ENCODE measurements around the gene GGCX.

GGCX gene

DNA sequence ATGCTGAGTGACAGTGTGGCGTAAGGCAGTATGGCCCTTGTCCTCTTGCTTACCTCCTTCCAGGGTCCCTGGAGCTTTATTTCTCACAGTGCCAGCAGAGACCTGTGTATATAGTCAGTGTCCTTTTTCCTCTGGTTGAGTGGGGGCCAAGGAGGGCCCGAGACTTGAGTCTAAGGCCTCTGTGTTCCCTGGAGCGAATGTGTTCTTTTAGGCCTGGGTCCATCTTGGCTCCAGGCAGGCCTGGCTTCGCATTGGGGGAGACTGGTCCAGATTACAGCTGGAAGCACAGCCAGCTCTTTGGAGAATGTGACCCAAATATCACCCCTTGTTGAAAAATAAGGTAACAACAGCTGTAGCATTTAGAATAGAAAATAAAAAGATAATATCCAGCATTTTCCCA, 27.9 kb upstream of the GGCX start:
- H3K27me3 ChIP-seq (replicated peaks; ENCODE audit: insufficient read depth, low read length), result no peaks in the 10 kb centered on the region
- no peak overlapping the region for H3K9ac ChIP-seq (ENCODE audit: low read length)
- H3K27ac ChIP-seq (ENCODE audit: low read length), result no peak overlapping the region
- no peaks in the 10 kb centered on the region for H3K36me3 ChIP-seq (replicated peaks; ENCODE audit: insufficient read depth, low read length)
- no peak overlapping the region for H2AFZ ChIP-seq (ENCODE audit: low read length)
- H3K9me3 ChIP-seq (replicated peaks; ENCODE audit: insufficient read depth, low read length), result no peaks in the 10 kb centered on the region
- no peaks in the 10 kb centered on the region for H4K20me1 ChIP-seq (ENCODE audit: insufficient read depth, low read length)
- no peaks in the 10 kb centered on the region for H3K9me2 ChIP-seq (replicated peaks; ENCODE audit: insufficient read depth, low read length)
- no peak overlapping the region for H3K4me3 ChIP-seq (ENCODE audit: low read length)
- H3K4me1 ChIP-seq (ENCODE audit: low read length), result no peaks in the 10 kb centered on the region
- no peaks in the 10 kb centered on the region for H3F3A ChIP-seq (ENCODE audit: insufficient read depth, low read length)
- no peak overlapping the region for H3K4me2 ChIP-seq (ENCODE audit: low read depth, low read length)
- H3K79me2 ChIP-seq (ENCODE audit: low read length), result no peaks in the 10 kb centered on the region
- no peak for TF ChIP-seq EZH2 (optimal IDR thresholded peaks at IDR 0.05; ENCODE audit: low read depth, low read length)
- no peak for DNase-seq

DNA sequence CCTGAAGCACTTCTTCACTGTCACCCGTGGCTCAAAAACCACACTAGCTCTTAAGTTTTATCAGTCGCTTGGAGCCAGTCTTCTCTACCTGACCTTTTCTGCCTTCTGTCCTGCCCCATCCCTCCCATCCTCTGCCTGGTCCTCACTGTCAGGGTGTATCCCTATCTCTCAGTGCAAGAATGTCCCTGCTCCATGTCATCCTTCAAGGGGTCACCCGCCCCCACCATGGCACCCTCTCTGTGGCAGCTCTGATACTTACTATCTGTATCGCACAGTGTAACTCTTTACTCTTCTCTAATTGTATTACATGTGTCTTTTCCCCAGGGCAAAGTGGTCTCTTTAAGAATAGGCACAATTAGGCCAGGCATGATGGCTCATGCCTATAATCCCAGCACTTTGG, 27.4 kb upstream of the GGCX start:
- no peaks in the 10 kb centered on the region for H3K27me3 ChIP-seq (replicated peaks; ENCODE audit: insufficient read depth, low read length)
- H2AFZ ChIP-seq (ENCODE audit: low read length), result no peak overlapping the region
- H3K4me3 ChIP-seq (ENCODE audit: low read length), result no peak overlapping the region
- no peaks in the 10 kb centered on the region for H3K79me2 ChIP-seq (ENCODE audit: low read length)
- H3K4me1 ChIP-seq (ENCODE audit: low read length), result no peaks in the 10 kb centered on the region
- TF ChIP-seq, protein P1, sequence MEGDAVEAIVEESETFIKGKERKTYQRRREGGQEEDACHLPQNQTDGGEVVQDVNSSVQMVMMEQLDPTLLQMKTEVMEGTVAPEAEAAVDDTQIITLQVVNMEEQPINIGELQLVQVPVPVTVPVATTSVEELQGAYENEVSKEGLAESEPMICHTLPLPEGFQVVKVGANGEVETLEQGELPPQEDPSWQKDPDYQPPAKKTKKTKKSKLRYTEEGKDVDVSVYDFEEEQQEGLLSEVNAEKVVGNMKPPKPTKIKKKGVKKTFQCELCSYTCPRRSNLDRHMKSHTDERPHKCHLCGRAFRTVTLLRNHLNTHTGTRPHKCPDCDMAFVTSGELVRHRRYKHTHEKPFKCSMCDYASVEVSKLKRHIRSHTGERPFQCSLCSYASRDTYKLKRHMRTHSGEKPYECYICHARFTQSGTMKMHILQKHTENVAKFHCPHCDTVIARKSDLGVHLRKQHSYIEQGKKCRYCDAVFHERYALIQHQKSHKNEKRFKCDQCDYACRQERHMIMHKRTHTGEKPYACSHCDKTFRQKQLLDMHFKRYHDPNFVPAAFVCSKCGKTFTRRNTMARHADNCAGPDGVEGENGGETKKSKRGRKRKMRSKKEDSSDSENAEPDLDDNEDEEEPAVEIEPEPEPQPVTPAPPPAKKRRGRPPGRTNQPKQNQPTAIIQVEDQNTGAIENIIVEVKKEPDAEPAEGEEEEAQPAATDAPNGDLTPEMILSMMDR (IDR thresholded peaks at IDR 0.05; ENCODE audit: low read length), result no peak
- TF ChIP-seq EZH2 (optimal IDR thresholded peaks at IDR 0.05; ENCODE audit: low read depth, low read length), result no peak
- no peak for TF ChIP-seq EZH2phosphoT487 (IDR thresholded peaks at IDR 0.05; ENCODE audit: low read length)
- no peak overlapping the region for H3K4me2 ChIP-seq (ENCODE audit: low read depth, low read length)
- H3F3A ChIP-seq (ENCODE audit: insufficient read depth, low read length), result no peaks in the 10 kb centered on the region
- no peaks in the 10 kb centered on the region for H3K9me3 ChIP-seq (replicated peaks; ENCODE audit: insufficient read depth, low read length)
- no peaks in the 10 kb centered on the region for H4K20me1 ChIP-seq (ENCODE audit: insufficient read depth, low read length)
- no peak for DNase-seq
- H3K36me3 ChIP-seq (replicated peaks; ENCODE audit: insufficient read depth, low read length), result no peaks in the 10 kb centered on the region
- H3K9me2 ChIP-seq (replicated peaks; ENCODE audit: insufficient read depth, low read length), result no peaks in the 10 kb centered on the region
- H3K27ac ChIP-seq (ENCODE audit: low read length), result no peak overlapping the region
- H3K9ac ChIP-seq (ENCODE audit: low read length), result no peak overlapping the region

DNA sequence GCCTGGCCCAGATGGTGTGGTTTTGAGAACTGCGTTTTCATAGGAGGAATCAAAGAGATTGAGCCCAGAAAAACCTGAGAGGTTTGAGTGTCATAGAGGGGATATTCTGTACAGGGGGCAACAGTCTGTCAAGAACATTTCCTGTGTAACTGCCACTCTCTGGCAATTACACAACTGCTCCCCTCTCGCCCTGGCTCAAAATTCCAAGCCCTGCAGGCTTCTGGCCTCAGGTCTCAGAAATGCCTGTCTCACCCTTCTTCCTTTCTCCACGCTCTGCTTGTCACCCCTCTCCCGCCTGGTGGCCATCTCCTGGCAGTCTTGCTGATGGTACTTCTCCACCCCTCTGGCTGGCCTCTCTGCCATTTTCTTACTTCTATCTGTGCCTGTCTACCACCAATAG, 26.9 kb upstream of the GGCX start:
- Histone ChIP-seq H3K9ac (ENCODE audit: low read length) (no peak overlapping the region), H3K4me3 (ENCODE audit: low read length) (no peak overlapping the region), H3K9me3 (replicated peaks; ENCODE audit: insufficient read depth, low read length) (no peaks in the 10 kb centered on the region), H3K27ac (ENCODE audit: low read length) (no peak overlapping the region), H3K36me3 (replicated peaks; ENCODE audit: insufficient read depth, low read length) (no peaks in the 10 kb centered on the region), H3F3A (ENCODE audit: insufficient read depth, low read length) (no peaks in the 10 kb centered on the region), H4K20me1 (ENCODE audit: insufficient read depth, low read length) (no peaks in the 10 kb centered on the region), H3K4me2 (ENCODE audit: low read depth, low read length) (no peak overlapping the region), H3K27me3 (replicated peaks; ENCODE audit: insufficient read depth, low read length) (no peaks in the 10 kb centered on the region), H3K9me2 (replicated peaks; ENCODE audit: insufficient read depth, low read length) (no peaks in the 10 kb centered on the region), H3K79me2 (ENCODE audit: low read length) (no peaks in the 10 kb centered on the region), H3K4me1 (ENCODE audit: low read length) (no peaks in the 10 kb centered on the region), H2AFZ (ENCODE audit: low read length) (no peak overlapping the region)
- TF ChIP-seq EZH2phosphoT487 (IDR thresholded peaks at IDR 0.05; ENCODE audit: low read length) (no peak), EZH2 (optimal IDR thresholded peaks at IDR 0.05; ENCODE audit: low read depth, low read length) (no peak)
- TF ChIP-seq, protein P1 (IDR thresholded peaks at IDR 0.05; ENCODE audit: low read length), result no peak
- no peak for DNase-seq

DNA sequence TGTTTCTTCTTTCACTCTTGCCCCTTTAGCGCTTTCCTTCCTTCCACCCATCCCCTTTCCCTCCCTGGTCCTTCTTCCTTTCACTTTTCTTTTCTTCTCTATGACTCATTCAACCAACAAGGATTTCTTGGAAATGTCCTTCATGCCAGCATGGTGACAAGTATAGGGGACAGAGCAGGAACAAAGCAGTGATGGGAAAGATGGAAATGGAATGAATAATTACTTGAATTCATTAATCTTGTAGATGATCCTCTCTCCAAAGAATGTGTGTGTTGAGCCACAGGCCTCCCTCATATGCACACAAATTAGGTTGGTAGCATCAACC, 24.4 kb upstream of the GGCX start:
- no peaks in the 10 kb centered on the region for H3K4me1 ChIP-seq (ENCODE audit: low read length)
- H2AFZ ChIP-seq (ENCODE audit: low read length), result no peak overlapping the region
- no peaks in the 10 kb centered on the region for H3K9me3 ChIP-seq (replicated peaks; ENCODE audit: insufficient read depth, low read length)
- H3K9me2 ChIP-seq (replicated peaks; ENCODE audit: insufficient read depth, low read length), result no peaks in the 10 kb centered on the region
- no peaks in the 10 kb centered on the region for H4K20me1 ChIP-seq (ENCODE audit: insufficient read depth, low read length)
- TF ChIP-seq, protein P1 (IDR thresholded peaks at IDR 0.05; ENCODE audit: low read length), result no peak
- no peaks in the 10 kb centered on the region for H3K79me2 ChIP-seq (ENCODE audit: low read length)
- DNase-seq, result no peak
- H3K27me3 ChIP-seq (replicated peaks; ENCODE audit: insufficient read depth, low read length), result no peaks in the 10 kb centered on the region
- no peak overlapping the region for H3K4me3 ChIP-seq (ENCODE audit: low read length)
- no peak overlapping the region for H3K27ac ChIP-seq (ENCODE audit: low read length)
- H3K4me2 ChIP-seq (ENCODE audit: low read depth, low read length), result no peak overlapping the region
- H3K9ac ChIP-seq (ENCODE audit: low read length), result no peak overlapping the region
- no peaks in the 10 kb centered on the region for H3F3A ChIP-seq (ENCODE audit: insufficient read depth, low read length)
- H3K36me3 ChIP-seq (replicated peaks; ENCODE audit: insufficient read depth, low read length), result 0 out of 2 replicates have a peak, but pooled peaks cover 5% of the 10 kb centered on the region
